ENCODE data around the gene MRI1. TPM values are rescaled to one million over a fixed set of nuclear protein-coding genes. Genes with fewer than 3 reads are reported as not detected.
"Not testable (repeated sequence)": the region's sequence is repeated elsewhere in the genome, so short reads cannot be mapped to it uniquely, and the experiment has no call there.

Gene MRI1
- total RNA-seq, 4 donors from 2014 or later: 21.1 to 26.1 (median 23.4) TPM

- ATAC-seq: no peak
- TF ChIP-seq CTCF (IDR thresholded peaks at IDR 0.05 in 4 of 5, conservative IDR thresholded peaks at IDR 0.05 in 1 of 5) (no peak), POLR2A (IDR thresholded peaks at IDR 0.05) (no peak)
- peaks cover 11 to 12% of the 10 kb centered on the region in 2 donors for H3K4me1 ChIP-seq
- DNase-seq: no peak
- H3K27ac ChIP-seq: no peak overlapping the region
- no peak overlapping the region for H3K4me3 ChIP-seq
- H3K9me3 ChIP-seq: no peaks in the 10 kb centered on the region
- no peaks in the 10 kb centered on the region for H3K27me3 ChIP-seq
- intact Hi-C loops (cut with DNase I; ENCODE audit: low total_unique reads): no loop called here
- H3K36me3 ChIP-seq: peaks cover 0 to 21% of the 10 kb centered on the region in 2 donors
- in situ Hi-C loops (cut with MboI; ENCODE audit: low sequenced_read_pairs in 4 of 4): loop anchor here in 1 of 4 donors (10.0 kb wide), 1 partner anchor 86 kb away; no protein-coding TSS in a partner anchor
Measured at GRCh38 chr19:13778847-13779246, 14.5 kb downstream of the MRI1 start.

- H3K36me3 ChIP-seq: peaks cover 0 to 21% of the 10 kb centered on the region in 2 donors
- H3K27me3 ChIP-seq; ATAC-seq; H3K4me3 ChIP-seq; DNase-seq; H3K27ac ChIP-seq; H3K9me3 ChIP-seq; intact Hi-C loops (cut with DNase I; ENCODE audit: low total_unique reads): not testable (repeated sequence)
- in situ Hi-C loops (cut with MboI; ENCODE audit: low sequenced_read_pairs in 4 of 4): loop anchor here in 3 of 4 donors (5.0 to 10.0 kb wide), 4 partner anchors 75 to 305 kb away; partner anchors contain the start of gene C19orf67 (in 1 of the 3)
- H3K4me1 ChIP-seq: peaks cover 13% of the 10 kb centered on the region in 2 donors
Measured at GRCh38 chr19:13779794-13780193, 15.5 kb downstream of the MRI1 start.

GRCh38 chr19:13781547-13781946 is 17.2 kb downstream of the MRI1 start:
- Histone ChIP-seq H3K27me3 (peaks cover 0 to 6% (median 5%) of the 10 kb centered on the region in 3 donors), H3K27ac (peak overlapping the region in 1 of 4 donors; percentile 5), H3K4me3 (no peak overlapping the region), H3K36me3 (peaks cover 0 to 21% of the 10 kb centered on the region in 2 donors), H3K9me3 (no peaks in the 10 kb centered on the region), H3K4me1 (peaks cover 7 to 9% of the 10 kb centered on the region in 2 donors)
- no peak for TF ChIP-seq POLR2A (IDR thresholded peaks at IDR 0.05)
- no peak for TF ChIP-seq CTCF (IDR thresholded peaks at IDR 0.05 in 4 of 5, conservative IDR thresholded peaks at IDR 0.05 in 1 of 5)
- peak; percentile 45 to 53 for ATAC-seq
- in situ Hi-C loops (cut with MboI; ENCODE audit: low sequenced_read_pairs in 4 of 4): loop anchor here in 2 of 4 donors (5.0 to 10.0 kb wide), 3 partner anchors 73 to 303 kb away; partner anchors contain the start of gene C19orf67 (in 1 of the 2)
- peak in 1 of 2 donors; percentile 48 for DNase-seq
- intact Hi-C loops (cut with DNase I; ENCODE audit: low total_unique reads): no loop called here

GRCh38 chr19:13782537-13782936 is 18.2 kb downstream of the MRI1 start:
- Histone ChIP-seq H3K4me3 (no peak overlapping the region), H3K4me1 (peaks cover 11 to 14% of the 10 kb centered on the region in 2 donors), H3K36me3 (peaks cover 0 to 17% of the 10 kb centered on the region in 2 donors), H3K27ac (no peak overlapping the region), H3K9me3 (no peaks in the 10 kb centered on the region), H3K27me3 (peaks cover 0 to 16% (median 8%) of the 10 kb centered on the region in 3 donors)
- ATAC-seq (no peak), DNase-seq (no peak)
- intact Hi-C loops (cut with DNase I; ENCODE audit: low total_unique reads): no loop called here
- in situ Hi-C loops (cut with MboI; ENCODE audit: low sequenced_read_pairs in 4 of 4): loop anchor here in 2 of 4 donors (5.0 to 10.0 kb wide), 3 partner anchors 72 to 302 kb away; partner anchors contain the start of gene C19orf67 (in 1 of the 2)
- TF ChIP-seq CTCF (IDR thresholded peaks at IDR 0.05 in 4 of 5, conservative IDR thresholded peaks at IDR 0.05 in 1 of 5): no peak
- TF ChIP-seq POLR2A (IDR thresholded peaks at IDR 0.05): no peak

GRCh38 chr19:13783565-13784500 is 19.5 kb downstream of the MRI1 start:
- in situ Hi-C loops (cut with MboI; ENCODE audit: low sequenced_read_pairs in 4 of 4): loop anchor here in 2 of 4 donors (5.0 to 10.0 kb wide), 3 partner anchors 71 to 301 kb away; partner anchors contain the start of gene C19orf67 (in 1 of the 2)

More at GRCh38 chr19:13783565-13784500, 19.5 kb downstream of the MRI1 start:
- Histone ChIP-seq H3K9me3 (no peaks in the 10 kb centered on the region), H3K27me3 (peaks cover 0 to 19% (median 8%) of the 10 kb centered on the region in 3 donors), H3K27ac (no peak overlapping the region), H3K4me3 (no peak overlapping the region), H3K36me3 (peaks cover 0 to 5% of the 10 kb centered on the region in 2 donors), H3K4me1 (peaks cover 12 to 14% of the 10 kb centered on the region in 2 donors)
- no peak for DNase-seq
- no peak for ATAC-seq
- intact Hi-C loops (cut with DNase I; ENCODE audit: low total_unique reads): no loop called here
- TF ChIP-seq CTCF (IDR thresholded peaks at IDR 0.05 in 4 of 5, conservative IDR thresholded peaks at IDR 0.05 in 1 of 5) (no peak), POLR2A (IDR thresholded peaks at IDR 0.05) (no peak)
